Neuron (in vitro differentiated cells): ENCODE results near the gene CCDC85A.

Source experiments
- H2AFZ ChIP-seq: one replicate; pipeline ENCODE4 v1.6.1; 2013; ENCODE audit warnings: low read depth, mild to moderate bottlenecking, inconsistent platforms, low read length, moderate library complexity
- H3K27me3 ChIP-seq: one replicate; pipeline ENCODE4 v1.6.1; 2013; ENCODE audit warnings: low read length; ENCODE audit not compliant: insufficient read depth
- H3K36me3 ChIP-seq: one replicate; pipeline ENCODE4 v1.6.1; 2013; ENCODE audit warnings: low read length; ENCODE audit not compliant: insufficient read depth
- H3K4me1 ChIP-seq: one replicate; pipeline ENCODE4 v1.6.1; 2013; ENCODE audit warnings: low read length; ENCODE audit not compliant: insufficient read depth
- H3K4me3 ChIP-seq: 2 replicates; pipeline ENCODE4 v1.5.1; 2013; ENCODE audit warnings: mild to moderate bottlenecking, low read length, moderate library complexity
- H3K9me3 ChIP-seq: one replicate; pipeline ENCODE4 v1.6.1; 2013; ENCODE audit warnings: low read length

Gene CCDC85A

DNA sequence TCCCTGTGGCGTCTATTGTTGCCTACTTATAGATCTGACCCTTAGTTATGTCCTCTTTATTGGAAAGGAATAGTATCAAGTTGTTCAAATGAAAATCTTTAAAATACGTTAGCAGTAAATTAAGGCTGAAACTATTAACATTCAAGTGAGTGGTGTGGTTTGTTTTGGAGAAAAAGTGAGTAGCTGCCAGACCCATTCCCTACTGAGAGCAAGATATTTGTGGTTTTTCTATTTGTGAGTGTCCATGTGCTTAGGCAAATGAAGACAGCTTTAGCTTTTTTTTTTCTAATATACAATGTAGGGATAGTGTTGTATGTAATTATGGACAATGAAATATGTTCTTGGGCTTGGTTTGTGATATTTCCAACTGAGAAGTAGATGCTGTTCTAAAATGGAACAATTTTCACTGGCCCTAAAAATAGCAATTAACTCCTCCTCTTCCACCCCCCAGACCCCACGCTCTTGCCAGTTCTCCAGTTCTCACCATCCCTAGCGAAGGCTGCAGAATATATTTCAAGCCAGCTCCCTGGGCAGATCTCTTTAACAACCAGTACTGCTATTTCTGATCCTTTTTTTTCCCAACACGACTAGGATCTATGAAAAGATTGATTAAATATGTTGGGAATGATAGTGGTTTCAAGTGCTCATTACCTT is 83.1 kb downstream of the CCDC85A start:
- Histone ChIP-seq H2AFZ (no peak overlapping the region), H3K4me1 (no peaks in the 10 kb centered on the region)

GRCh38 chr2:56267415-56267788 is 83.6 kb downstream of the CCDC85A start:
- Histone ChIP-seq H3K27me3 (no peaks in the 10 kb centered on the region), H2AFZ (no peak overlapping the region), H3K9me3 (no peaks in the 10 kb centered on the region), H3K4me3 (no peak overlapping the region), H3K4me1 (no peaks in the 10 kb centered on the region), H3K36me3 (no peaks in the 10 kb centered on the region)

More for the DNA sequence above, 83.1 kb downstream of the CCDC85A start:
- H3K36me3 ChIP-seq: no peaks in the 10 kb centered on the region
- H3K27me3 ChIP-seq: no peaks in the 10 kb centered on the region
- no peak overlapping the region for H3K4me3 ChIP-seq
- H3K9me3 ChIP-seq: no peaks in the 10 kb centered on the region

DNA sequence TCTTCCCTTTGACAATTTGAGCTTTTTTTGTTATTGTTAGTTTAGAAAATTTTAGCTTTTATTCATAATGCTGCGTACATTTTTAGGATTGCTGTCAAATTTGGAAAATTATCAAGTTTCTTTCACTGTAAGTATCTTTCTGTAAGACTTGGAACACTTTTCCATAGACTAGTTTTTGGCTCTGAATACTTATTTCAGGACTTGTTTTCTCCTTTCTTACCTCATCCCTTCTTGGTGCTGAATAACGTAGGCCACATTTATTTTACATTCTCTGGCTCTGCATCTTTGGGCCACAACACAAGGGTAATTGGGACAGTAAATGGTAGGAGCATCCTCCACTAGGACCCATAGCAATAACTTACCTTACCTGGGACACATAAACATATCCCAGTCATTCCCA is 85.1 kb downstream of the CCDC85A start:
- Histone ChIP-seq H3K4me1 (no peaks in the 10 kb centered on the region), H3K27me3 (no peaks in the 10 kb centered on the region), H3K9me3 (no peaks in the 10 kb centered on the region), H2AFZ (no peak overlapping the region), H3K36me3 (no peaks in the 10 kb centered on the region), H3K4me3 (no peak overlapping the region)

- Histone ChIP-seq H3K4me1 (no peaks in the 10 kb centered on the region), H3K9me3 (no peaks in the 10 kb centered on the region), H3K36me3 (no peaks in the 10 kb centered on the region), H2AFZ (no peak overlapping the region), H3K4me3 (no peak overlapping the region), H3K27me3 (no peaks in the 10 kb centered on the region)
Measured at GRCh38 chr2:56271275-56271674, 87.5 kb downstream of the CCDC85A start.

- Histone ChIP-seq H2AFZ (no peak overlapping the region), H3K9me3 (no peaks in the 10 kb centered on the region), H3K4me1 (no peaks in the 10 kb centered on the region), H3K27me3 (no peaks in the 10 kb centered on the region), H3K36me3 (no peaks in the 10 kb centered on the region), H3K4me3 (no peak overlapping the region)
Measured at GRCh38 chr2:56285224-56285623, 101.4 kb downstream of the CCDC85A start.

DNA sequence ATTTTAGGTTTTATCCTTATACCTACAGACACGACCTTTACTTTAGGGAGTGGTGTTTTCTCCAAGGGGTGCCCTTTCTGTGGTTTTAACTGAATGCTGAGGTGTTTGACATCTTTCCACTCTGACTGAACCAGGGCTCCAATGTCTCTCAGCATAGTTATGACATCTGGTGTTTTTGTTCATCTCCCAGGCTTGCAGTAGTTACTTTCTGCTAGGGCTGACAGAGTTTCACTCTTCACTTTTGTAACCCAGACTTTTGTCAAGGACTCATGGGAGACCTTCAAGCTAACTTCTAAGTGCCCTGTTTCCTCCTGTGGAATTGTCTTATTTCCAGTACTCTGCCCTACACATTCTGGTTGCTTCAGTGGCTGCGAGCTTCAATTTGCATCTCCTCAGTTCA is 103.1 kb downstream of the CCDC85A start:
- no peaks in the 10 kb centered on the region for H3K4me1 ChIP-seq
- no peaks in the 10 kb centered on the region for H3K27me3 ChIP-seq
- H3K36me3 ChIP-seq: no peaks in the 10 kb centered on the region
- no peak overlapping the region for H3K4me3 ChIP-seq
- no peak overlapping the region for H2AFZ ChIP-seq
- H3K9me3 ChIP-seq: no peaks in the 10 kb centered on the region

DNA sequence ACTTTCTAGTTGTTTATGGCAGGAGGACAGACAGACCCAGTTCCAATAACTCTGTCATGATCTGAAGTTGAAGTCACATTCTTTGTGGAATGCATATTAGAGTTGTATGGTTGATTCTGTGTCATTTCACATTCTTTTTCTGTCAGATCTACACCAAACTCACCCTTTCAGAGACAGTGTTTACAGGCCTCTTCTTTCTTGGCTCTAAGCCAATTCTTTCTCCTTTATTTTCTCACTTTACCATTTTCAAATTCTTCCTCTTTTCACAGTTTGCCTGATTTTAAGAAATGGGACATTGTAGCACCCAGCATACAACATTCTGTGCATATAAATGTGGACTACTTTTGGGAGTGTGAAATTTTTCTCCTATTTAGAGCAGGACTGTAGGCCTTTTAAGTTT is 103.7 kb downstream of the CCDC85A start:
- H2AFZ ChIP-seq: no peak overlapping the region

GRCh38 chr2:56287974-56288373 is 104.2 kb downstream of the CCDC85A start:
- Histone ChIP-seq H3K36me3 (no peaks in the 10 kb centered on the region), H3K4me3 (no peak overlapping the region), H3K4me1 (no peaks in the 10 kb centered on the region), H2AFZ (no peak overlapping the region), H3K27me3 (no peaks in the 10 kb centered on the region), H3K9me3 (no peaks in the 10 kb centered on the region)

More for the DNA sequence above, 103.7 kb downstream of the CCDC85A start:
- Histone ChIP-seq H3K4me3 (no peak overlapping the region), H3K9me3 (no peaks in the 10 kb centered on the region), H3K36me3 (no peaks in the 10 kb centered on the region), H3K4me1 (no peaks in the 10 kb centered on the region), H3K27me3 (no peaks in the 10 kb centered on the region)

GRCh38 chr2:56288838-56289580 is 105.2 kb downstream of the CCDC85A start:
- Histone ChIP-seq H3K4me1 (no peaks in the 10 kb centered on the region), H3K4me3 (no peak overlapping the region), H3K27me3 (no peaks in the 10 kb centered on the region), H2AFZ (no peak overlapping the region), H3K9me3 (no peaks in the 10 kb centered on the region), H3K36me3 (no peaks in the 10 kb centered on the region)

GRCh38 chr2:56291711-56292110 is 107.9 kb downstream of the CCDC85A start:
- H2AFZ ChIP-seq: no peak overlapping the region
- H3K4me3 ChIP-seq: no peak overlapping the region
- H3K4me1 ChIP-seq: no peaks in the 10 kb centered on the region
- H3K27me3 ChIP-seq: no peaks in the 10 kb centered on the region
- H3K9me3 ChIP-seq: no peaks in the 10 kb centered on the region
- no peaks in the 10 kb centered on the region for H3K36me3 ChIP-seq

- Histone ChIP-seq H3K4me1 (no peaks in the 10 kb centered on the region), H2AFZ (no peak overlapping the region), H3K9me3 (no peaks in the 10 kb centered on the region), H3K36me3 (no peaks in the 10 kb centered on the region), H3K4me3 (no peak overlapping the region), H3K27me3 (no peaks in the 10 kb centered on the region)
Measured at GRCh38 chr2:56292951-56293350, 109.2 kb downstream of the CCDC85A start.

DNA sequence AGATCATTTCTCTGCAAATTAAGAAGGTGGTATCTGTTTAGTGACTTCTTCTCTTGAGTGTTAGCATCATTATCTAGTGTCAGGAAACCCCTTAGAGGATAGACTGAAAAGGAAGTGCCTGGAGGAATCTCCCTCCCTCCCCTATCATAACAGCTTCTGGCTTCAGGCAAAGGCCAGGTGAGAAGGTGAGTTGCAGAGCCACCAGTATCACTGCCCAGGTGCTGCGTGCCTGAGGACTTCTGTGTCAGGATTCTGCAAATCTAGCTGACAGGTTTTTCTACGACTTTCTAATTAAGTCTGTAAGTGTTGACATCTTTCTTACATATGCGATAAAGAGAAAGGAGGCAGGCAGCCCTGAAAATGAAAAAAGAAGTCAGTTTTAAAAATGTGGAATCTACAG is 111.9 kb downstream of the CCDC85A start:
- Histone ChIP-seq H3K9me3 (no peaks in the 10 kb centered on the region), H3K4me3 (no peak overlapping the region)

GRCh38 chr2:56297671-56298070 is 113.9 kb downstream of the CCDC85A start:
- H2AFZ ChIP-seq: no peak overlapping the region
- H3K4me3 ChIP-seq: no peak overlapping the region
- no peaks in the 10 kb centered on the region for H3K9me3 ChIP-seq
- no peaks in the 10 kb centered on the region for H3K36me3 ChIP-seq
- no peaks in the 10 kb centered on the region for H3K27me3 ChIP-seq
- H3K4me1 ChIP-seq: no peaks in the 10 kb centered on the region

More for the DNA sequence above, 111.9 kb downstream of the CCDC85A start:
- Histone ChIP-seq H3K4me1 (no peaks in the 10 kb centered on the region), H2AFZ (no peak overlapping the region), H3K27me3 (no peaks in the 10 kb centered on the region), H3K36me3 (no peaks in the 10 kb centered on the region)
